Activated CD4-positive, CD25-positive, alpha-beta regulatory T cell (primary cell): ENCODE results near the gene FAM13A.
A peak's percentile ranks its signal among the peaks of the same experiment; 100 is the strongest.
"Not testable (repeated sequence)": the region's sequence is repeated elsewhere in the genome, so short reads cannot be mapped to it uniquely, and the experiment has no call there.

Source experiments
- DNase-seq, 4 experiments: peaks; one replicate each; lab custom pipeline; 2025; lab: John Stamatoyannopoulos, UW

The FAM13A gene

GRCh38 chr4:89042055-89042454 lies 14.9 kb downstream of the FAM13A start:
- DNase-seq: no peak

- no peak for DNase-seq
Measured at GRCh38 chr4:89039730-89040338, 17.2 kb downstream of the FAM13A start.

- no peak for DNase-seq
Measured at GRCh38 chr4:89036535-89036934, 20.4 kb downstream of the FAM13A start.

- DNase-seq: no peak
Measured at GRCh38 chr4:89031272-89031671, 25.7 kb downstream of the FAM13A start.

GRCh38 chr4:89029591-89029990 lies 27.4 kb downstream of the FAM13A start:
- DNase-seq: no peak

GRCh38 chr4:89026542-89026941 lies 30.4 kb downstream of the FAM13A start:
- no peak for DNase-seq

- DNase-seq: peak in 2 of 4 experiments; percentile 3 to 28
Measured at GRCh38 chr4:89024051-89024675, 32.8 kb downstream of the FAM13A start.

GRCh38 chr4:89023140-89023539 lies 33.8 kb downstream of the FAM13A start:
- DNase-seq: no peak

GRCh38 chr4:89022426-89023128 lies 34.4 kb downstream of the FAM13A start:
- no peak for DNase-seq

GRCh38 chr4:89021684-89022083 lies 35.3 kb downstream of the FAM13A start:
- DNase-seq: no peak

- no peak for DNase-seq
Measured at GRCh38 chr4:89021062-89021461, 35.9 kb downstream of the FAM13A start.

- not testable (repeated sequence) for DNase-seq
Measured at GRCh38 chr4:89014897-89015296, 42.1 kb downstream of the FAM13A start.

- no peak for DNase-seq
Measured at GRCh38 chr4:89009761-89010369, 47.1 kb downstream of the FAM13A start.

GRCh38 chr4:89009115-89009514 lies 47.9 kb downstream of the FAM13A start:
- no peak for DNase-seq

- DNase-seq: no peak
Measured at GRCh38 chr4:89008166-89008565, 48.8 kb downstream of the FAM13A start.

- DNase-seq: no peak
Measured at GRCh38 chr4:89007338-89007939, 49.5 kb downstream of the FAM13A start.

GRCh38 chr4:89006307-89006706 lies 50.7 kb downstream of the FAM13A start:
- DNase-seq: no peak

- not testable (repeated sequence) for DNase-seq
Measured at GRCh38 chr4:89005066-89005465, 51.9 kb downstream of the FAM13A start.

GRCh38 chr4:89001647-89002445 lies 55.1 kb downstream of the FAM13A start:
- DNase-seq: no peak

GRCh38 chr4:89000844-89001360 lies 56.1 kb downstream of the FAM13A start:
- no peak for DNase-seq

- no peak for DNase-seq
Measured at GRCh38 chr4:89000382-89000781, 56.6 kb downstream of the FAM13A start.
